Rectal smooth muscle tissue (tissue), 1 donor: ENCODE data around the gene CUL9.
A peak's percentile ranks its signal among the peaks of the same experiment; 100 is the strongest.

ENCODE experiments used
- H3K27ac ChIP-seq: one replicate; pipeline ENCODE4 v1.7.0; 2013; ENCODE audit warnings: low read depth, low read length, inconsistent platforms
- H3K27me3 ChIP-seq: one replicate; pipeline ENCODE4 v1.7.0; 2013; ENCODE audit warnings: low read length; ENCODE audit not compliant: control insufficient read depth, insufficient read depth
- H3K36me3 ChIP-seq: one replicate; pipeline ENCODE4 v1.7.0; 2013; ENCODE audit warnings: low read length; ENCODE audit not compliant: control insufficient read depth, insufficient read depth
- H3K4me1 ChIP-seq: one replicate; pipeline ENCODE4 v1.7.0; 2013; ENCODE audit warnings: low read length; ENCODE audit not compliant: control insufficient read depth, insufficient read depth
- H3K4me3 ChIP-seq: one replicate; pipeline ENCODE4 v1.7.0; 2013; ENCODE audit warnings: low read length
- H3K9ac ChIP-seq: one replicate; pipeline ENCODE4 v1.7.0; 2013; ENCODE audit warnings: low read length

CUL9 gene

GRCh38 chr6:43268782-43269272 lies 86.8 kb downstream of the CUL9 start:
- H3K9ac ChIP-seq: no peak overlapping the region
- H3K4me3 ChIP-seq: peak overlapping the region; percentile 64
- no peaks in the 10 kb centered on the region for H3K36me3 ChIP-seq
- peak overlapping the region; percentile 74 for H3K27ac ChIP-seq
- H3K27me3 ChIP-seq: no peaks in the 10 kb centered on the region
- H3K4me1 ChIP-seq: peaks cover 14% of the 10 kb centered on the region

GRCh38 chr6:43269273-43270007 lies 87.4 kb downstream of the CUL9 start:
- H3K27me3 ChIP-seq: no peaks in the 10 kb centered on the region
- H3K4me1 ChIP-seq: peaks cover 14% of the 10 kb centered on the region
- peak overlapping the region; percentile 74 for H3K27ac ChIP-seq
- H3K36me3 ChIP-seq: no peaks in the 10 kb centered on the region
- H3K9ac ChIP-seq: no peak overlapping the region
- peak overlapping the region; percentile 64 for H3K4me3 ChIP-seq

GRCh38 chr6:43271103-43271815 lies 89.3 kb downstream of the CUL9 start:
- Histone ChIP-seq H3K36me3 (no peaks in the 10 kb centered on the region), H3K4me1 (peaks cover 14% of the 10 kb centered on the region), H3K9ac (no peak overlapping the region), H3K27me3 (no peaks in the 10 kb centered on the region), H3K4me3 (no peak overlapping the region), H3K27ac (no peak overlapping the region)

GRCh38 chr6:43271944-43272343 lies 89.9 kb downstream of the CUL9 start:
- no peaks in the 10 kb centered on the region for H3K27me3 ChIP-seq
- peaks cover 14% of the 10 kb centered on the region for H3K4me1 ChIP-seq
- H3K4me3 ChIP-seq: no peak overlapping the region
- H3K9ac ChIP-seq: no peak overlapping the region
- no peaks in the 10 kb centered on the region for H3K36me3 ChIP-seq
- H3K27ac ChIP-seq: no peak overlapping the region

GRCh38 chr6:43273707-43274106 lies 91.7 kb downstream of the CUL9 start:
- no peak overlapping the region for H3K9ac ChIP-seq
- no peaks in the 10 kb centered on the region for H3K27me3 ChIP-seq
- no peak overlapping the region for H3K4me3 ChIP-seq
- H3K4me1 ChIP-seq: peaks cover 14% of the 10 kb centered on the region
- H3K36me3 ChIP-seq: no peaks in the 10 kb centered on the region
- H3K27ac ChIP-seq: no peak overlapping the region
